Esophagus muscularis mucosa (tissue), 4 donors: ENCODE measurements around the gene LRRC73. TPM values are rescaled to one million over a fixed set of nuclear protein-coding genes. Genes with fewer than 3 reads are reported as not detected.
A peak's percentile ranks its signal among the peaks of the same experiment; 100 is the strongest.
"Not testable (repeated sequence)": the region's sequence is repeated elsewhere in the genome, so short reads cannot be mapped to it uniquely, and the experiment has no call there.

Experiments used
- DNase-seq: peaks from one replicate; pipeline ENCODE4 v3.0.0-alpha.2; 2017; ENCODE audit errors: extremely low spot score
- H3K27ac ChIP-seq, 4 donors: fragments of 200-600 bp; sonication (generic); replicated peaks in 1 of 4; 1 replicate in 3 of 4; 2 replicates in 1 of 4; pipeline ENCODE4 v1.5.1; 2016 to 2019; ENCODE audit warnings: mild to moderate bottlenecking in 1 of 4
- H3K27me3 ChIP-seq, 4 donors: fragments of 200-600 bp; sonication (generic); one replicate each; pipeline versions ENCODE4 v1.5.1 to v1.6.0; 2016 to 2019
- H3K36me3 ChIP-seq, 4 donors: fragments of 200-600 bp; sonication (generic); one replicate each; pipeline ENCODE4 v1.5.1; 2016 to 2019
- H3K4me1 ChIP-seq, 4 donors: fragments of 200-600 bp; sonication (generic); one replicate each; pipeline ENCODE4 v1.5.1; 2016 to 2019
- H3K4me3 ChIP-seq, 4 donors: fragments of 200-600 bp; sonication (generic); 1 replicate in 2 of 4; 2 replicates in 2 of 4; pipeline ENCODE4 v1.5.1; 2016 to 2019; ENCODE audit warnings: mild to moderate bottlenecking in 4 of 4, moderate library complexity in 1 of 4
- H3K9me3 ChIP-seq, 4 donors: fragments of 200-600 bp; sonication (generic); 1 replicate in 3 of 4; 2 replicates in 1 of 4; pipeline ENCODE4 v1.5.1; 2016 to 2019
- CTCF ChIP-seq, 3 experiments: fragments of 200-600 bp in 2 of 3; fragments of 450-650 bp in 1 of 3; sonication (generic) in 2 of 3; IDR thresholded peaks; one replicate each; pipeline ENCODE4 v1.5.1; 2017 to 2019; ENCODE audit warnings: antibody characterized with exemption in 3 of 3, mild to moderate bottlenecking in 2 of 3, moderate library complexity in 1 of 3
- EP300 ChIP-seq: sonication (generic); formaldehyde crosslinking; IDR thresholded peaks from one replicate; pipeline ENCODE4 v1.6.1; 2017; ENCODE audit warnings: antibody characterized with exemption
- POLR2A ChIP-seq: fragments of 450-650 bp; IDR thresholded peaks from one replicate; pipeline ENCODE4 v1.6.1; 2017; ENCODE audit warnings: antibody characterized with exemption, moderate library complexity, mild to moderate bottlenecking, low read depth
- POLR2AphosphoS5 ChIP-seq, 2 donors: sonication (generic); formaldehyde crosslinking; IDR thresholded peaks; one replicate each; pipeline ENCODE4 v1.6.1; 2017; ENCODE audit warnings: antibody characterized with exemption in 2 of 2
- WGBS: methylation state at CpG from one replicate; pipeline ENCODE4 v1.1.5; 2018; 5-methylcytosine and 5-hydroxymethylcytosine counted together
- intact Hi-C: fragments of 100-400 bp; cut with DNase I; formaldehyde crosslinking; loops from one replicate; pipeline ENCODE4 v1.15.1; 2023
- total RNA-seq, 4 donors: library from RNA; depleted of rRNA; stranded (reverse); fragments of >200 nt; gene quantifications; one replicate each; pipeline versions ENCODE4 v1.1.0 to v1.2.1, GENCODE V29; 2016

The LRRC73 gene
- total RNA-seq, 4 donors from 2014 or later: 0.50 to 1.4 (median 0.75) TPM; not detected in 1

GRCh38 chr6:43503443-43503842 is 6.7 kb downstream of the LRRC73 start:
- H3K27ac ChIP-seq: no peak overlapping the region
- DNase-seq: no peak
- peaks cover 56 to 75% (median 74%) of the 10 kb centered on the region in 4 donors for H3K36me3 ChIP-seq
- TF ChIP-seq POLR2AphosphoS5 (IDR thresholded peaks at IDR 0.05) (no peak), CTCF (IDR thresholded peaks at IDR 0.05) (no peak), EP300 (no peak), POLR2A (no peak)
- no peak overlapping the region for H3K4me3 ChIP-seq
- peaks cover 11 to 30% (median 29%) of the 10 kb centered on the region in 4 donors for H3K4me1 ChIP-seq
- 81% methylated on average over 7 of the region's 8 CpGs for WGBS
- H3K9me3 ChIP-seq: no peaks in the 10 kb centered on the region
- H3K27me3 ChIP-seq: peaks cover 0 to 6% (median 0%) of the 10 kb centered on the region in 4 donors
- intact Hi-C loops: no loop called here

DNA sequence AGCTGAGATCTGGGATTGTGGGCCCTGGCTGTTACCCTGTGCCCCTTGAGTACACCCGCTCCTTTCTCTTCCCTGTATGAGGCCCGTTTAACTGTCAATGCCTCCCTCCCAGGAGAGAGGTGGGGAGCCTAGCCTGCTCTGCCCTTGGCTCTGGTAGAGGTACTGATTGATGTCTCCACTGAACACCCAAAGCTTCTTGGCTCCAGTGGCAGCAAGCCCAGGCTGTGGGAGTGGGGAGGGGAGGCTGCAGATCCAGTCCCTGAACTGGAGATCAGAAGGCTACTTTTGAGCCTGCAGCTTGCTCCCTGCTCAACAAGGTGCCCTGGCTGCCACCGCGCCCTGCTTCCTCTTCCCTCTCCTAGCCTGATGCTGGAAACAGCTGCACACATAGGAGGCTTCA is 7.5 kb downstream of the LRRC73 start:
- Histone ChIP-seq H3K27me3 (no peaks in the 10 kb centered on the region), H3K4me1 (peaks cover 9 to 31% (median 30%) of the 10 kb centered on the region in 4 donors), H3K27ac (no peak overlapping the region), H3K36me3 (peaks cover 56 to 82% (median 79%) of the 10 kb centered on the region in 4 donors), H3K9me3 (no peaks in the 10 kb centered on the region), H3K4me3 (no peak overlapping the region)
- DNase-seq: no peak
- 83% methylated on average over 4 of the region's 4 CpGs for WGBS
- intact Hi-C loops: no loop called here
- TF ChIP-seq POLR2AphosphoS5 (IDR thresholded peaks at IDR 0.05): no peak
- no peak for TF ChIP-seq CTCF (IDR thresholded peaks at IDR 0.05)
- no peak for TF ChIP-seq POLR2A
- no peak for TF ChIP-seq EP300

GRCh38 chr6:43500921-43501320 is 9.2 kb downstream of the LRRC73 start:
- no peak overlapping the region for H3K27ac ChIP-seq
- H3K4me1 ChIP-seq: peaks cover 12 to 40% (median 33%) of the 10 kb centered on the region in 4 donors
- H3K4me3 ChIP-seq: no peak overlapping the region
- H3K36me3 ChIP-seq: peaks cover 56 to 85% (median 79%) of the 10 kb centered on the region in 4 donors
- TF ChIP-seq POLR2AphosphoS5 (IDR thresholded peaks at IDR 0.05) (no peak), EP300 (no peak), CTCF (IDR thresholded peaks at IDR 0.05) (no peak), POLR2A (no peak)
- H3K9me3 ChIP-seq: no peaks in the 10 kb centered on the region
- WGBS: 94% methylated on average over 2 of the region's 3 CpGs
- DNase-seq: no peak
- no peaks in the 10 kb centered on the region for H3K27me3 ChIP-seq
- intact Hi-C loops: no loop called here

GRCh38 chr6:43499028-43499815 is 10.9 kb downstream of the LRRC73 start:
- no peak for TF ChIP-seq CTCF (IDR thresholded peaks at IDR 0.05)
- no peak for TF ChIP-seq EP300
- no peak for TF ChIP-seq POLR2A
- peak in 1 of 2 donors; percentile 16 for TF ChIP-seq POLR2AphosphoS5 (IDR thresholded peaks at IDR 0.05)
- DNase-seq: no peak
- Histone ChIP-seq H3K9me3 (no peaks in the 10 kb centered on the region), H3K4me1 (peaks cover 29 to 53% (median 45%) of the 10 kb centered on the region in 4 donors), H3K27me3 (no peaks in the 10 kb centered on the region), H3K27ac (peak overlapping the region in 3 of 4 donors; percentile 6 to 42 (median 23)), H3K4me3 (no peak overlapping the region), H3K36me3 (peaks cover 39 to 68% (median 62%) of the 10 kb centered on the region in 4 donors)
- intact Hi-C loops: loop anchor here (5.0 to 10.0 kb wide), 2 partner anchors 42 to 134 kb away; partner anchors contain the start of genes DLK2 and ZNF318
- 82% methylated on average over 11 of the region's 12 CpGs for WGBS

DNA sequence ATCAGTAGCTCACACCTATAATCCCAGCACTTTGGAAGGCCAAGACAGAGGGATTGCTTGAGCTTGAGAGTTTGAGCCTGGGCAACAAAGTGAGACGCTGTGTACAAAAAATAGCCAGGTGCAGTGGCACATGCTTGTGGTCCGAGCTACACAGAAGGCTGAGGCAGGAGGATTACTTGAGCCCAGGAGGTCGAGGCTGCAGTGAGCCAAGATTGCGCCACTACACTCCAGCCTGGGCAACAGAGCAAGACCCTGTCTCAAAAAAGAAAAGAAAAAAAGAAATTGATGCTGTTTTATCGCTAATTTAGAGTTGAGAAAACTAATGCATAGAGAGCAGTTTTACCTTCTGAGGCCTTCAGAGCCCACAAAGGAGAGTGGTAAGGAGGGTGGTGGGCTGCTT is 11.9 kb downstream of the LRRC73 start:
- Histone ChIP-seq H3K4me1 (peaks cover 30 to 54% (median 46%) of the 10 kb centered on the region in 4 donors), H3K36me3 (peaks cover 39 to 59% (median 53%) of the 10 kb centered on the region in 4 donors)
- H3K27ac ChIP-seq, H3K27me3 ChIP-seq, H3K9me3 ChIP-seq, DNase-seq, H3K4me3 ChIP-seq: not testable (repeated sequence)
- 90% methylated on average over 5 of the region's 5 CpGs for WGBS
- intact Hi-C loops: loop anchor here (5.0 to 10.0 kb wide), 2 partner anchors 41 to 133 kb away; partner anchors contain the start of genes DLK2 and ZNF318
